ENCODE results near the gene SPATA25.

GRCh38 chr20:45898285-45898684, 10.9 kb upstream of the SPATA25 start:
- TF ChIP-seq CTCF (conservative IDR thresholded peaks at IDR 0.05 in 1 of 2, IDR thresholded peaks at IDR 0.05 in 1 of 2; ENCODE audit: low read depth in 1 of 2, low read length in 2 of 2) (no peak), EZH2 (IDR thresholded peaks at IDR 0.05; ENCODE audit: low read length, missing control alignments) (no peak)
